SK-N-SH treated with all-trans-retinoic acid at 6 μM for 48 hours (cell line): ENCODE measurements around the gene CREB3L2.

Experiments
- ATAC-seq: fragments of 200-7000 bp; cut with Tn5 transposase; 3 replicates; pipeline ENCODE4 v1.9.1; 2020; ENCODE audit warnings: mild to moderate bottlenecking, moderate library complexity
- ARNTL ChIP-seq: fragments of 450-650 bp; formaldehyde crosslinking; IDR thresholded peaks from 2 replicates; pipeline ENCODE4 v1.5.0; 2020; ENCODE audit warnings: low read depth, mild to moderate bottlenecking, moderate library complexity, borderline replicate concordance
- BACH2 ChIP-seq: fragments of 250-450 bp; sonication (Bioruptor Pico); IDR thresholded peaks from 2 replicates; pipeline ENCODE4 v1.9.0; 2021; ENCODE audit warnings: mild to moderate bottlenecking, borderline replicate concordance
- CSDC2 ChIP-seq: fragments of 250-450 bp; sonication (Bioruptor Pico); IDR thresholded peaks from 2 replicates; pipeline ENCODE4 v1.5.0; 2020; ENCODE audit warnings: mild to moderate bottlenecking, moderate library complexity
- CSRNP3 ChIP-seq: fragments of 250-450 bp; sonication (Bioruptor Pico); IDR thresholded peaks from 2 replicates; pipeline ENCODE4 v1.5.1; 2021; ENCODE audit warnings: mild to moderate bottlenecking, moderate library complexity
- ESRRG ChIP-seq: fragments of 250-450 bp; sonication (Bioruptor Pico); IDR thresholded peaks from 2 replicates; pipeline ENCODE4 v1.6.1; 2021; ENCODE audit warnings: mild to moderate bottlenecking
- GLIS3 ChIP-seq: fragments of 250-450 bp; sonication (Bioruptor Pico); IDR thresholded peaks from 2 replicates; pipeline ENCODE4 v1.5.0; 2020; ENCODE audit warnings: mild to moderate bottlenecking, moderate library complexity
- ISL1 ChIP-seq: fragments of 250-450 bp; sonication (Bioruptor Pico); IDR thresholded peaks from 2 replicates; pipeline ENCODE4 v2.1.2; 2022; ENCODE audit warnings: mild to moderate bottlenecking, moderate library complexity
- OSR1 ChIP-seq: fragments of 250-450 bp; sonication (Bioruptor Pico); IDR thresholded peaks from 2 replicates; pipeline ENCODE4 v1.8.0; 2022; ENCODE audit warnings: moderate library complexity, mild to moderate bottlenecking, inconsistent platforms
- PATZ1 ChIP-seq: fragments of 250-450 bp; sonication (Bioruptor Pico); IDR thresholded peaks from 2 replicates; pipeline ENCODE4 v1.8.0; 2020; ENCODE audit warnings: mild to moderate bottlenecking, moderate library complexity, borderline replicate concordance
- PPARA ChIP-seq: fragments of 250-450 bp; sonication (Bioruptor Pico); IDR thresholded peaks from 2 replicates; pipeline ENCODE4 v1.5.0; 2020; ENCODE audit warnings: mild to moderate bottlenecking, borderline replicate concordance
- RARB ChIP-seq: fragments of 250-450 bp; sonication (Bioruptor Pico); IDR thresholded peaks from 2 replicates; pipeline ENCODE4 v1.8.0; 2021; ENCODE audit warnings: mild to moderate bottlenecking, moderate library complexity
- SNAI2 ChIP-seq: fragments of 250-450 bp; sonication (Bioruptor Pico); IDR thresholded peaks from 2 replicates; pipeline ENCODE4 v1.5.0; 2020; ENCODE audit warnings: mild to moderate bottlenecking, moderate library complexity
- TOX ChIP-seq: fragments of 250-450 bp; sonication (Bioruptor Pico); IDR thresholded peaks from 2 replicates; pipeline ENCODE4 v1.8.0; 2021; ENCODE audit warnings: mild to moderate bottlenecking, moderate library complexity, borderline replicate concordance
- TSHZ2 ChIP-seq: fragments of 250-450 bp; sonication (Bioruptor Pico); IDR thresholded peaks from 2 replicates; pipeline ENCODE4 v1.5.0; 2020; ENCODE audit warnings: mild to moderate bottlenecking, moderate library complexity
- ZC3H10 ChIP-seq: fragments of 250-450 bp; sonication (Bioruptor Pico); IDR thresholded peaks from 2 replicates; pipeline ENCODE4 v1.5.1; 2021; ENCODE audit warnings: mild to moderate bottlenecking, moderate library complexity
- ZFP3 ChIP-seq: fragments of 250-450 bp; sonication (Bioruptor Pico); IDR thresholded peaks from 2 replicates; pipeline ENCODE4 v1.5.0; 2020; ENCODE audit warnings: mild to moderate bottlenecking, moderate library complexity
- ZNF70 ChIP-seq: fragments of 450-650 bp; formaldehyde crosslinking; IDR thresholded peaks from 2 replicates; pipeline ENCODE4 v1.5.0; 2020; ENCODE audit warnings: mild to moderate bottlenecking, moderate library complexity
- ZNF8 ChIP-seq: fragments of 450-650 bp; formaldehyde crosslinking; IDR thresholded peaks from 2 replicates; pipeline ENCODE4 v1.5.0; 2020; ENCODE audit warnings: mild to moderate bottlenecking, moderate library complexity
- TF ChIP-seq, protein P1 (sequence below): fragments of 250-450 bp; sonication (Bioruptor Pico); IDR thresholded peaks from 2 replicates; pipeline ENCODE4 v1.5.1; 2020; ENCODE audit warnings: low read depth, mild to moderate bottlenecking, moderate library complexity
- TF ChIP-seq, protein P2 (sequence below): fragments of 250-450 bp; sonication (Bioruptor Pico); IDR thresholded peaks from 2 replicates; pipeline ENCODE4 v1.8.0; 2021; ENCODE audit warnings: low read depth, mild to moderate bottlenecking, moderate library complexity, borderline replicate concordance

Gene CREB3L2

GRCh38 chr7:137934941-137935883, 66.7 kb downstream of the CREB3L2 start:
- no peak for ATAC-seq
- no peak for TF ChIP-seq TSHZ2 (CRISPR knock-in tag)
- TF ChIP-seq RARB (CRISPR knock-in tag): no peak
- TF ChIP-seq TOX: no peak
- no peak for TF ChIP-seq ISL1 (CRISPR knock-in tag)
- TF ChIP-seq SNAI2 (CRISPR knock-in tag): no peak
- TF ChIP-seq PATZ1: no peak
- TF ChIP-seq, protein P1, sequence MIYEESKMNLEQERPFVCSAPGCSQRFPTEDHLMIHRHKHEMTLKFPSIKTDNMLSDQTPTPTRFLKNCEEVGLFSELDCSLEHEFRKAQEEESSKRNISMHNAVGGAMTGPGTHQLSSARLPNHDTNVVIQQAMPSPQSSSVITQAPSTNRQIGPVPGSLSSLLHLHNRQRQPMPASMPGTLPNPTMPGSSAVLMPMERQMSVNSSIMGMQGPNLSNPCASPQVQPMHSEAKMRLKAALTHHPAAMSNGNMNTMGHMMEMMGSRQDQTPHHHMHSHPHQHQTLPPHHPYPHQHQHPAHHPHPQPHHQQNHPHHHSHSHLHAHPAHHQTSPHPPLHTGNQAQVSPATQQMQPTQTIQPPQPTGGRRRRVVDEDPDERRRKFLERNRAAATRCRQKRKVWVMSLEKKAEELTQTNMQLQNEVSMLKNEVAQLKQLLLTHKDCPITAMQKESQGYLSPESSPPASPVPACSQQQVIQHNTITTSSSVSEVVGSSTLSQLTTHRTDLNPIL (CRISPR knock-in tag): no peak
- TF ChIP-seq ZNF8 (CRISPR knock-in tag): no peak
- TF ChIP-seq ESRRG (CRISPR knock-in tag): no peak
- no peak for TF ChIP-seq PPARA
- TF ChIP-seq, protein P2, sequence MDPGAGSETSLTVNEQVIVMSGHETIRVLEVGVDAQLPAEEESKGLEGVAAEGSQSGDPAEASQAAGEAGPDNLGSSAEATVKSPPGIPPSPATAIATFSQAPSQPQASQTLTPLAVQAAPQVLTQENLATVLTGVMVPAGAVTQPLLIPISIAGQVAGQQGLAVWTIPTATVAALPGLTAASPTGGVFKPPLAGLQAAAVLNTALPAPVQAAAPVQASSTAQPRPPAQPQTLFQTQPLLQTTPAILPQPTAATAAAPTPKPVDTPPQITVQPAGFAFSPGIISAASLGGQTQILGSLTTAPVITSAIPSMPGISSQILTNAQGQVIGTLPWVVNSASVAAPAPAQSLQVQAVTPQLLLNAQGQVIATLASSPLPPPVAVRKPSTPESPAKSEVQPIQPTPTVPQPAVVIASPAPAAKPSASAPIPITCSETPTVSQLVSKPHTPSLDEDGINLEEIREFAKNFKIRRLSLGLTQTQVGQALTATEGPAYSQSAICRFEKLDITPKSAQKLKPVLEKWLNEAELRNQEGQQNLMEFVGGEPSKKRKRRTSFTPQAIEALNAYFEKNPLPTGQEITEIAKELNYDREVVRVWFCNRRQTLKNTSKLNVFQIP (CRISPR knock-in tag): no peak
- no peak for TF ChIP-seq OSR1 (CRISPR knock-in tag)
- TF ChIP-seq ARNTL: no peak
- TF ChIP-seq ZNF70 (CRISPR knock-in tag): no peak
- no peak for TF ChIP-seq CSDC2 (CRISPR knock-in tag)
- no peak for TF ChIP-seq ZC3H10 (CRISPR knock-in tag)
- no peak for TF ChIP-seq BACH2 (CRISPR knock-in tag)

DNA sequence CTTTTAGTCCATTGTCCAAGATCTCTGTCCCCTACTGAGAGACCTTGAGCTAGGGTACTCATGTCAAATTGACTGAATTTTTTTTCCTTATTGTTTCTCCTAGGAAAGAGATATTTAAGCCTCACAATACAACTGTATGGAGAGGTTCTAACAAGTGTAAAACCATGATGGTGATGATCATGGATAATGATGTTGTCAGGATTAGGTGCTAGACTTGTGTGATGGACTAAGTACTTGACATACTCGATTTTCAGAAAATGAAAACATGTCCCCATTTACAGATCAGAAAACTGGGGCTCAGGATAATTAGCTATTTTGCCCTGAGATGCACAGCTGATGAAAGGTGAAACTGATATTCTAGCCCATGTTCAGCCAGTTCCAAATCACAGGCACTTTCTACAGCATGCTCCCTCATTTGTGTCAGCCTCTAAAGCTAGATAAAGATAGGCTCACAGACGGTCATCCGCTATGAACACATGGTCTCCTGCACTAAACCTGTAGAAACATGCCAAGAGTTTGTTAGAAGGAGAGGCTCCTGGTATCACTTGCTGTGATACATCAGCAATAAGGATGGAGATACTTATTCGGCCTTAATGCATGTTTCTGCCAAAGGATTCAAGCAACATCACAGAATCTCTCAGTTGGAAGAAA, 67.6 kb downstream of the CREB3L2 start:
- TF ChIP-seq, protein P1 (CRISPR knock-in tag): no peak
- no peak for TF ChIP-seq ZFP3 (CRISPR knock-in tag)
- no peak for TF ChIP-seq ESRRG (CRISPR knock-in tag)
- TF ChIP-seq RARB (CRISPR knock-in tag): no peak
- no peak for TF ChIP-seq GLIS3 (CRISPR knock-in tag)
- no peak for TF ChIP-seq PATZ1
- no peak for TF ChIP-seq SNAI2 (CRISPR knock-in tag)
- no peak for TF ChIP-seq ISL1 (CRISPR knock-in tag)
- no peak for TF ChIP-seq CSDC2 (CRISPR knock-in tag)
- no peak for TF ChIP-seq BACH2 (CRISPR knock-in tag)
- TF ChIP-seq, protein P2 (CRISPR knock-in tag): no peak
- TF ChIP-seq CSRNP3 (CRISPR knock-in tag): no peak
- no peak for ATAC-seq
